Forelimb muscle (tissue), 1 donor: ENCODE results near the gene SLC35G4. TPM values are rescaled to one million over a fixed set of nuclear protein-coding genes. Genes with fewer than 3 reads are reported as not detected.
"Not testable (repeated sequence)": the region's sequence is repeated elsewhere in the genome, so short reads cannot be mapped to it uniquely, and the experiment has no call there.

Experiments
- DNase-seq: peaks from one replicate; pipeline ENCODE4 v3.0.0-alpha.2; 2013; ENCODE audit warnings: low read depth
- polyA plus RNA-seq: library from polyadenylated mRNA; unstranded; fragments of 120-200 nt; gene quantifications from one replicate; pipeline ENCODE4 v1.2.1, GENCODE V29; 2013; ENCODE audit not compliant: insufficient read length

The SLC35G4 gene
- polyA plus RNA-seq, result not detected

DNA sequence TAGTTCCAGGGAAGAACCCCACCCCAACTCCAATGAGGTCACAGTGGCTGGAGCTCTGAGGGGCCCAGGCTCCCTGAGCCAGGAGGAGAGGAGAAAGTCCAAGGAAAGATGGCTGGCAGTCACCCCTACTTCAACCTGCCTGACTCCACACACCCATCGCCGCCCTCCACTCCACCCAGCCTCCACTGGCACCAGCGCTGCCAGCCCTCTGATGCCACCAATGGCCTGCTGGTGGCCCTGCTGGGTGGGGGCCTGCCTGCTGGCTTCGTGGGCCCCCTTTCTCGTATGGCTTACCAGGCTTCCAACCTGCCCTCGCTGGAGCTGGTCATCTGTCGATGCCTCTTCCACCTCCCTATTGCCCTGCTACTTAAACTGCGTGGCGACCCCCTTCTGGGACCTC, at the start of gene SLC35G4:
TSS of gene SLC35G4 (plus strand) at position 109 of the 400 bp plus-strand sequence. CDS start at position 109, 0 bp downstream.
- DNase-seq, result not testable (repeated sequence)

DNA sequence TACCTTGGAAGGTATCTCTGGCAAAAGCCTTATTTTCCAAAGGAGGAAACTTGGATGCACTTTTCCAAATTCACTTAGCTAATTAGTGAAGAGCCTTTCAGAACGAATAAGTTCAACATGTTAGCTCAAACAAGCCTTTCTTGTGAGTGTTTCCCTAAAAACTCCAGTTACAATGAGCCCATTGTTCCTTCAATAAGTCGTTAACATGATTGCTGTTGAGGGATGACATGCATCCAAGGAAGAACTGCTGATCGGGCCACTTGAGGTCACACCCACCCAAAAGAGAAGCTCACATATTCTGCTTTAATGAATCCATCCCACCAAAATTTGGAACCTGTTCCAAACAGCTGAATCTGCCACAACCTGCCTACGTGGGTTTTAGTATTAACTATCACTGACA, 48.1 kb upstream of the SLC35G4 start:
- DNase-seq, result no peak

DNA sequence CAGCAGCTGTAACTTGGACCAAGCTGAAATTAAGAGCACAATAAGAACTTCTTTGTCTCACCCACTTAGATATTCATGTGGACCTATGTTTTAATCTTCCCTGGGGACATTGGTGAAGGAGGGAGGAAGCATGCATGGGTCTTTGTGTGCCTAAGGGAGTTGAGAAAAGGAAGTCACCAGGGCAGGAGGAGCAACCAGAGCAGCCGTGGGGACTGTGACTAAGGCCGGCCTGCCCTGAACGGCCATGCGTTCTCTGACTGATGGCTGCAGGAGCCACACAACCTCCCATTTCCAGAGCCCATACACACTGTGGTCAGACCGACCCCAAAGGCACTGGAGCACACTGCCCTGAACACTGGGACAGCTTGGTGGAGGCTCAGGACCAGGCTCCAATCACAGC, 43.7 kb upstream of the SLC35G4 start:
- no peak for DNase-seq

DNA sequence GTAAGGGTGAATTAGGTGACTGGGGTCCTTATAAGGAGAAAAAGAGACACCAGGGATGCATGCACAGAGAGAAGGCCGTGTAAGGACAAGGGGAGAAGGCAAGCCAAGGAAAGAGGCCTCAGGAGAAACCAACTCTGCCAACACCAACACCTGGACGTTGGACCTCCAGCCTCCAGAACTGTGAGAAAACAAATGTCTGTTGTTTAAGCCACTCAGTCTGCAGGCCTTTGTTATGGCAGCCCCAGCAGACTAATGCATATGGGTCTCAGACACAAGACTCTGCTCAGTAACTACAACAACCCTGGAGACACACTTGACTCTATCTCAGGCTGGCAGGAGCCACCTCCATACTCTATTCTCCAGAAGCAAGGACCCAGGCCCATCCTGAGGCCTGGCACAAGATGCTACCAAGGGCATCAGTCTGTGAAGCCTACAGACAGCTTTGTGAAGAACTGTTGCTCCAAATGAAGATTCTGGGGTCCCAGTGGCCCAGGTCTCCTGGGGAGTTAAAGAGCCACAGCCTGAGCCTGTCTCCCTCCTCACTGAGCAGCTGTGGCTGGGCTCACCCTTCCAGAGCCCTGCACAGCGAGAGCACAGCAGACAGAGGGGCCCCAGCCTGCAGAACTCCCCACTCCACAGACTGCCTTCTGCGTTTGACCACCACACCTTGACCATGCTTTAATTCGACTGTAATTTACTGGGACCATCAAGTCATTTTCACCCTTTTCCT, 43.0 kb upstream of the SLC35G4 start:
- DNase-seq, result no peak

DNA sequence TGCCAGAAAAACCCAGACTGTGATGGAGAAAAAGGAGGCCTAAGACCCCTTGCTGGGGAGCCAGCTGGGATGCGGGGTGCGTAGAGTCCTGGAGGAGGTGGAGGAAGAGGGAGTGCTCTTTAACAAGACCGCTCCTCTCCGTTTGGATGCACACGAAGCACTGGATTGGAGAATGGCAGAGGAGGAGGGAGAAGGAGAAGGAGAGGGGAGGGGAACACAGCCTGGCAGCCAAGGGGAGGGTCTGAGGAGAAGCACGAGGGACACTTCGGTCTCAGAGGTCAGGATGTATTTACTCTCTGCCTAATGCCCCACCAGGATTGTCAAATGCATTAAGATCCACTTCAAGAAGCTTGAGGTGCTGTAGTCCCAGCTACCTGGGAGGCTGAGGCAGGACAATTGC, 42.0 kb upstream of the SLC35G4 start:
- no peak for DNase-seq

DNA sequence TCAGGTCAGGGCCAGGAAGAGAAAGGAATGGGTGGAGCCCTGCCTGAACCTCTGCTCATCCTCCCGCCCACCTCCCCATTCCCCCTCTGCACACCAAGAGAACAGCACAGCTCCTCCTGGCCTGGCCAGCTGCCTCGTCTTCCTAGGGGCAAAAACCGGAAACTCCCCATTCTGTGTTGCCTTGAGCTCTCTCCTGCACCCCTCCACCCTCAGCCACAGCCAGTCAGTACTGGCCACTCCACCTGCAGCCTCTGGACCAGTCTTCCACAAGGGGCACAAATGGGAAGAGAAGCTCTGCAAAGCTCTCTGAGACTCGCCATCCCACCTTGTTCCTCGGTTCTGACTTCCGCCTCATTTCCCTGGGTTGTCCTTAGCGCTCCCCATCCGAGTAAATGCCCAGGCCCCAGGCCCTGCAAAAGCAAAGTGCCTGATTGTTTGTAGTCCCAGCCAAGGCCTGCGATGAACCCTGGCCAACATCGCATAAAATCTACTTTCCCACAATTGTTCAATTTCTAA, 39.3 kb upstream of the SLC35G4 start:
- DNase-seq, result no peak

DNA sequence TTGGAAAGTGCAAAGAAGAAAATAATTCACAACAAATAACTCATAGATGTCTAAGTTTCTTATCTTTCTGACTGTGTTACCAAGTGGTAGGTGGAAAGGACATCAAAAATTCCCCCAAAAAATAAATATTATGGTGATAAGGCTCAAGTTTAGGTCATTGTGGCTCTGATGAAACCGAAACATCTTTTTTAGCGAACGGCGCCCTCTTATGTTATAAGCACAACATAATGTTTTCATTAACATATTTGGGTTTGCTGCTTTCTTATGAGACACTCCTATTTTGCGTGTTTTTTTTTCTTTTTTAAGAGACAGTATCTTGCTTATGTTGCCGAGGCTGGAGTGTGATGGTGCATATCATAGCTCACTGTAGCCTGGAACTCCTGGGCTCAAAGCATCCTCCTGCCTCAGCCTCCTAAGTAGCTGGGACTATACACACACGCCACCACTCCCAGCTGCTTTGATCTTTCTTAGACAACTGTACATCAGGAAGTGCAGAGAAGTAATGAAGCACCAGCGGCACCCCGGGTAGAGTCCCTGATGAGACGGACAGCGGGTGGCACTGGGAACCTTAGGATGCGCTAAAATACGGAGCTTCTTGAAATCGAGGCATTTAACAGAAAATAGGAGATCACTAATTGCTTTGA, 38.5 kb upstream of the SLC35G4 start:
- no peak for DNase-seq

DNA sequence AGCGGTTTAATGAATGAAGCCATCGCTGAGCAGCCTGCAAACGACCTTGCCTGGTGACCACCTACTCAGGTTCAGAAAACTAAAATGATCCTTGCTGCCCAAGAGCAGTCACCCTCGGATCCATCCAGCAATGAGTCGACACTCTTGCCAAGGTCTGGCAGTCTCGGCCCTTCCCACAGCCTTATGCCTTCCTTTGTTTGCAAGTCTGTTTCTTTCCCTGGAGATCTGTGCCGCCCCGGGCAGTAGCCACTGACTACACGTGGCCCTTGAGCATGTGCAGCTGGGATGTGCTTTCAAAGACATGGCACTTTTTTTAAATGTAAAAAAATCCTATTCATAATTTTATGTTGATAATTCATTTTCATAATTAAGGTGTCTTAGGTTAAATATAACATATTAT, 37.2 kb upstream of the SLC35G4 start:
- DNase-seq, result no peak

DNA sequence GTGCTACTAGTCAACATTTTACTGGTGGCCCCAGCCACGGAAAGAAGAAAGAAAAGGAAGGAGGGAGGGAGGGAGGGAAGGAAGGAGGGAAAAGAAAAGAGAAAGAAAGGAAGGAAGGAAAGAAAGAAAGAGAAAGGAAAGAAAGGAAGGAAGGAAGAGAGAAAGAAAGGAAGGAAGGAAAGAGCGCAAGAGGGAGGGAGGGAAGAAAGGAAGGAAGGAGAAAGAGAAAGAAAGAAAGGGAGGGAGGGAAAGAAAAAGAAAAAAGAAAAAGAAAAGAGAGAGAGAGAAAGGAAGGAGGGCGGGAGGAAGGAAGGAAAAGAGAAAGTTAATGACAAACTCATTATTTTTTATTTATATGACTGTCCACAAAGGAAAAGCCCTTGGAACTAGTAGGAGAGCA, 34.9 kb upstream of the SLC35G4 start:
- DNase-seq, result no peak

DNA sequence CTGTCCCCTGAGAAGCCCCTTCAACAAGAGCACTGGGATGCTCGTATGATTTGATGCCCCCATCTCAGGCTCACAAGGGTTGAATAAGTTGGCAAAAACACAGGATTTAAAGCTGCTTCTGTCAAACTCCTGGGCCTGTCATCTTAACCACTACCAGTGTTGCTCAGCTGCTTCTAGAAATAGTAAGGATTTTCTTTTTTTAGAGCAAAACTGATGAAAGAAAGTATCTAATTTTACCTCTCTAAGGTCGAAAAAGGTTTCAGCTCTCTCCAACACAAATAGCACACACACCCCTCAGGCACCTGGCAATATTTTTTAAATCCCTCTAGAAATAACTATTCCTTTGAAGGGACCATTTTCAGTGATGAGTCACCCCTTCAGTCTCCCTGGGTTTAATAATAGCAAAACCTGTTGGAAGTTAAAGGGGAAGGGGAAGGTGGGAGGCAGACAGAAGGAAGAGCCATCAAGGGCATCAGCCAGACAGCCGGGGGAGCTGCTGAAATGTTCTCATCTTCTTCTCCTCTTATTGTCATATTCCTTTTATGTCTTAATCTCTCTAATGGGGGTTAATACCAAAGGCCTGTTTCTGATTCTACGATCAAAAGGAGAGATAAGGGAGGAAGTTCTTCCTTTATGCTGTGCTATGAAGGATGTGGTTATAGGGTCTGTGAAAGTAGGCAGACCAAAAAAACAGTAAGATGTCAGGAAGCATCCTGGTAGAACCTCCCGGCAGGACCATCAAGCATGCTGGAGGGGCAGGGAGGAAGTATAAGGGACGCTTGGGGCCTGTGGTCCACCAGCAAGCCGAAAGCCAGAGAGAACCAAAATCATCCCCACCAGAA, 31.9 kb upstream of the SLC35G4 start:
- DNase-seq, result no peak

DNA sequence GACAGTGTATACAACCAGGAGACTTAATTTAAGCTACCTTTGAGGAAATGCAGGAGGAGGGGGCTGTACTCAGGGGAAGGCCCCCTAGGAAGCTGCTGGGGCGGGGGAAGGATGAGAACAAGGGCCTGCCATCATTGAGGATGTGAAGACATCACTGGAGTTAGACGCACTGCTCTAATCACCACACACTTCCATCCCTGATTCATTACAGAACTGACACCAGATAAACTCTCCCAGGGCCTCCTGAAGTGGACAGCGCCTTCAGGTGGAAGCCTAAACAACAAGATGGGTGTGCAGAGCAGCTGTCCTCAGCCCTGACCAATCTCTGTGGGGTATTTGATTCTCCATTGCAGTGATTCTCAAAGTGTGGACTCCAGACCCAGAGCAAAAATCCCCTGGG, 30.6 kb upstream of the SLC35G4 start:
- no peak for DNase-seq

DNA sequence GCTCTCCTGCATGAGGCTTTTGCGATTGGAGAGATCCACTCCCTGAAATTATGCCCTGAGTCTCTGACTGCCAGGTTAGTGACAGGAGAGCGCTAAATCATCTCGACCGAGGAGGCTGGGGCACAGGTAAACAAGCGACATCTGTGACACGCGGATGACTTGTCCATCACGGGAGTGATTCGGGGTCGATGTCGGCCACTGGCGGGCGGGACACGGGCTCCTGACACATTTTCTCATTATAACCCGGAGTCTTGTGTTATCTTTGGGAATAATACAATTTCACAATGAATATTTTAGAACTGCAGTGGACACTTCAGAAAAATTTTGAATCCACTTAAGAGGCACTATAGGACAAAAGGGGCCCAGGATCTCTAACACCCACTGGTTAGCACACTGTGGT, 29.5 kb upstream of the SLC35G4 start:
- no peak for DNase-seq

DNA sequence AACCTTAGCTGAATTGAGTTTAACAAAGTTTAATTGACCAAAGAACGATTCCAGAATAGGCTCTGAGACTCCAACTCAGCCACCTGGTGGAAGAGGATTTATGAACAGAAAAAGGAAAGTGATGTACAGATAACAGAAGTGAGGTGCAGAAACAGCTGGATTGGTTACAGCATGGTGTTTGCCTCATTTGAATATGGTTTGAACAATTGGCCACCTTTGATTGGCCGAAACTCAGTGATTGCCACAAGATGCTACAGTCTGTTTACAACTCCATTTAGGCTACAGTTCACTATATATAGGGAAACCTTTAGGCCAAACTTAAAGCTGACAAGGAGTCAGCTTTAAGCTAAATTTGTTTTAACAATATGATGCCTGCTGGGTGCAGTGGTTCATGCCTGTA, 28.1 kb upstream of the SLC35G4 start:
- DNase-seq, result no peak

DNA sequence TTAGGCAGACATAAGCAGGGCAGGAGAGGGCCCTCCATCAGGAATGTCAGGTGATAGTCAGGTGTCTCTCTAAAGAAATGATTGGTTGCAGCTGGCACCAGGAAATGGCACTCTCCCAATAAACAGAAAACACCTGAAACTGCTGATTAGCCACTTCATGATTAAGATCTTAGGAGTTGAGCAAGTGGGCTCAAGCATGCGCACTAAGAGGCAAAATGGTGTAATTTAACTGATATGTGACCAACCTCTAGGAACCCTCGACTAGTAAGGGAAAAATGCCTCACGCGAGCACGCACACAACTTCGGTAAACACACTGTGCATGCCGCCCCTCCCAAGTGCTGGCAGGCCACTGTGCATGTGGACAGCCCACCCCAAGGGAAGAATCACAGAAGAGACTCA, 23.8 kb upstream of the SLC35G4 start:
- DNase-seq, result no peak

DNA sequence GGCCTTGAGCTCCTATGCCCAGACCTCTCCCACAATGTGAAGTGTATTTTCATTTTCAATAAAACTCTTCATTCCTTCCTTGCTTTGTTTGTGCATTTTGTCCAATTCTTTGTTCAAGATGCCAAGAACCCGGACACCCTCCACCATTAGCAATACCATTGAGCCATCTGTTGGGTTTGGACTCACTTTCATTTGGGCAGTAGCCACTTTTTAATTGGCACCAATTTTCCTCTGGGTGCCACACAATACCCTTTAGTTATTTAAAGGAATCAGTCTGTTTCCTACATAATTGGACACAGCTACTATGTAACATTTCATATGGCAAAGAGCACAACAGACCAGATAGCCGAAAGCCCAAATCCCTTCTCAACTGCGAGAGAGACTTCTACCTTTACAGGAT, 22.5 kb upstream of the SLC35G4 start:
- DNase-seq, result no peak

DNA sequence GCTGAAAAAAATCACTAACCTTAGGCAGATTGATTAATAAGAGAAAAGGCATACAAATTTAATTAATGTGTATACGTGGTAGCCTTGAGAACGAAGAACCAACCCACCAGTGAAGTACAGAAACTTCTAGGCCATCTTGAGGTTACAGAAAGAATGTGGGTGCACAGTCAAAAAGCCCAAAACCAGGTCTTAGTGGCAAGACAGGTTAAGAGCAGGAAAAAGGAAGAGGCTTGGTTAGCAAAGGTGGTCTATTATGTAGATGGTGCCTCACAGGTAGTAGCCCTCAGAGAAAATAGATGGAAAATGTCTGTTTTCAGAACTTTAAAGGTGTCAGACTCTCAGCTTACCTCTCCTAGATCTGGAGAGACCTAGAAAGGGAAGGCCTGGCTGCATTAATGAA, 22.0 kb upstream of the SLC35G4 start:
- DNase-seq, result no peak

DNA sequence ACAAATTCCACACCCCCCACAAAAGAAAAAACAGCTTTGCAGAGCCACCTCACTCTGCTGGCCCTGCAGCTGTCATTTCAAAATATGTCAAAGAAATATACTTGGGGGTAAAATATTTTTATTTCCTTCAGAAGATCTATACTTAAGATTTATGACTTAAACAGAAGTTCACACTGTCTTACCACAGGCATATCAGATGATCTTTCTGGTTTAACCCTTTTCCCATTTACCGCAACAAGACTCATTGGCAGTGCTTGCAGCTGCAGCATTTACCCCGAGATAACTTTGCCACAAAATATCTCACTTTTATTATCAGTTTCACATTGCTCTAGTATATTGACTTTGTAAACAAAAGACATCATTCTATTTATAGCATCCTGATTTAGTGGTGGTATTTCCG, 21.6 kb upstream of the SLC35G4 start:
- DNase-seq, result no peak

DNA sequence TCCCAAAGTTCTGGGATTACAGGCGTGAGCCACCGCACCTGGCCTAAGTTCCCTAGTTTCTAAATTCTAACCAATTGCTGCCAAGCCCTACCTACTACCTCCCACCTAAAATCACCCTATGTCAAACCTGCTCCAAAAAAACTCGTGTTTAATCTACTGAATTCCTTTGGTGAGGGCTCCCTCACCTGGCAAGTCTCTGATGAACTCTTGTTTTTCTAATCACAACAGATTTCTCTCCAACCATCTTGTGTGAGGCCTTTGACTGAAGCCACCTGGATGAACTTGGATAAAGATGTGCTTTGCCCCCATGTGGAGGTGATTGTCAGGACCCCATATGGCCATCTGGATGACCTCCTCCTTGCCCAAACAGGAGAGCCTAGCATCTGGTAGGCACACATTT, 17.4 kb upstream of the SLC35G4 start:
- DNase-seq, result no peak

DNA sequence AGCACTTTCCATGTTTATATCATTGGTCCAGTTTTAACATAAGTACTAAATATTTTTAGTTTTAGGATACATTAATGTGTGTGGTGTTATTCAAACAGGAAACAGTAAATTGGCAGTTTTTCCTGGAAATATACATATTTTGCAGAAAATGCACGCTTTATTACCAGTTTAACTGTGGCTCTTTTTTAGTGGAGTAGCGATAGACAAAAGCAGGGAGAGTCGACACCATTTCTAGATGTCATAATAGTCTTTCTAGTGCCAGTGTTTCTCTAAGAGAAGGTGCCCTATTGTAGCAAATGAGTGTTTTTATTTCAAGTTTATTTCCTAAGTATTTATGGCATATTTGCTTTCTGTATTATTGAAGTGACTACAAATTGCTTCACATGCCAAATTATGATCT, 9.1 kb upstream of the SLC35G4 start:
- DNase-seq, result no peak

DNA sequence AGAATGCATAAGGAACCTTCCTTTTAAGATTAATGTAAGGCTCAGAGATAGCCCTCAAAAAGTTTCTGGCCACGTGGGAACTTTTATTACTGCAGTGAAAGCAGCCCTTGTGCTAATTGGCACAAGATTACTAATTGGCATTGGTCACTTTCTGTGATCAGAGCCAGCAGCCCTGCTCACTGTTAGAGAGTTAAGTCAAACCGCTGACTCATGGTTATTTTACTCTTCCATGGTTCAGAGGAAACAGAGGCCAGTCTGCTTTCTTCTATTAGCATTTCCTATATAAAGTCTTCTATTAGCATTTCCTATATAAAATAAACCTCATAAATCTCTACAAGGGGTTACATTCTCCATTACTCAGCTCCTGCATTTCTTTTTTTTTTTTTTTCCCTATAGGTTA, 1.5 kb upstream of the SLC35G4 start:
- no peak for DNase-seq

DNA sequence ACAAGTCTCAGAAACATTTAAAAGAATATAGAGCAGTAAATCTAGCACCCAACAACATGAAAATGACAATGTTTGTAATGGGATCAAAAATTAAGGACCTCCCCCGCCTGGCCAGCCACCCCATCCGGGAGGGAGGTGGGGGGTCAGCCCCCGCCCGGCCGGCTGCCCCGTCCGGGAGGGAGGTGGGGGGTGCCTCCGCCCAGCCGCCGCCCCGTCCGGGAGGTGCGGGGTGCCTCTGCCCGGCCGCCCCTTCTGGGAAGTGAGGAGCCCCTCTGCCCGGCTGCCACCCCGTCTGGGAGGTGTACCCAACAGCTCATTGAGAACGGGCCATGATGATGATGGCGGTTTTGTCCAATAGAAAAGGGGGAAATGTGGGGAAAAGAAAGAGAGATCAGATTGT, 778 bp upstream of the SLC35G4 start:
- not testable (repeated sequence) for DNase-seq

DNA sequence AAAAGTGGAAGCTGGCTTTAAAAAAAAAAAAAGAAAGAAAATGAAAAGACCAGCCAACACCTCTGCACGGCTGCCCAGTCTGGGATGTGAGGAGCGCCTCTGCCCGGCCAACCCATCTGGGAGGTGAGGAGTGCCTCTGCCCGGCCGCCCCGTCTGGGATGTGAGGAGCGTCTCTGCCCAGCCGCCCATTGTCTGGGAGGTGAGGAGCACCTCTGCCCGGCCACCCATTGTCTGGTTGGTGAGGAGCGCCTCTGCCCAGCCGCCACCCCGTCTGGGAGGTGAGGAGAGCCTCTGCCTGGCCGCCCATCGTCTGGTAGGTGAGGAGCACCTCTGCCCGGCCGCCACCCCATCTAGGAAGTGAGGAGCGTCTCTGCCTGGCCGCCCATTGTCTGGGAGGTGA, 3.7 kb downstream of the SLC35G4 start:
- DNase-seq, result not testable (repeated sequence)
